Thyroid gland (tissue), 4 donors: ENCODE measurements around the gene C10orf120. TPM values are rescaled to one million over a fixed set of nuclear protein-coding genes. Genes with fewer than 3 reads are reported as not detected.
A peak's percentile ranks its signal among the peaks of the same experiment; 100 is the strongest.

Source experiments
- DNase-seq, 2 donors: peaks; one replicate each; pipeline ENCODE4 v3.0.0-alpha.2; 2019
- H3K27ac ChIP-seq, 3 donors: fragments of 200-600 bp; sonication (generic); 1 replicate in 2 of 3; 2 replicates in 1 of 3; pipeline ENCODE4 v1.5.1; 2016 to 2019; ENCODE audit warnings: mild to moderate bottlenecking in 1 of 3, moderate library complexity in 1 of 3
- H3K27me3 ChIP-seq: fragments of 200-600 bp; sonication (generic); one replicate; pipeline ENCODE4 v1.5.1; 2019
- H3K36me3 ChIP-seq, 2 donors: fragments of 200-600 bp; sonication (generic); one replicate each; pipeline ENCODE4 v1.5.1; 2016 to 2019
- H3K4me1 ChIP-seq, 2 donors: fragments of 200-600 bp; sonication (generic); one replicate each; pipeline ENCODE4 v1.5.1; 2017 to 2019
- H3K4me3 ChIP-seq, 3 donors: fragments of 200-600 bp; sonication (generic); replicated peaks in 1 of 3; 1 replicate in 2 of 3; 2 replicates in 1 of 3; pipeline ENCODE4 v1.5.1; 2016; ENCODE audit warnings: mild to moderate bottlenecking in 1 of 3
- H3K9me3 ChIP-seq: fragments of 200-600 bp; sonication (generic); one replicate; pipeline ENCODE4 v1.5.1; 2017
- CTCF ChIP-seq, 6 experiments: fragments of 200-600 bp in 3 of 6; fragments of 450-650 bp in 3 of 6; sonication (generic) in 3 of 6; IDR thresholded peaks; one replicate each; pipeline ENCODE4 v1.5.1; 2016 to 2019; ENCODE audit warnings: antibody characterized with exemption in 6 of 6, mild to moderate bottlenecking in 2 of 6, inconsistent platforms in 1 of 6, moderate library complexity in 1 of 6
- POLR2A ChIP-seq, 2 donors: fragments of 450-650 bp; IDR thresholded peaks; one replicate each; pipeline ENCODE4 v1.6.1; 2017; ENCODE audit warnings: antibody characterized with exemption in 2 of 2, mild to moderate bottlenecking in 2 of 2, moderate library complexity in 1 of 2
- WGBS, 2 donors: methylation state at CpG; one replicate each; pipeline ENCODE4 v1.1.5; 2017; 5-methylcytosine and 5-hydroxymethylcytosine counted together
- intact Hi-C: fragments of 100-400 bp; cut with DNase I; formaldehyde crosslinking; loops from one replicate; pipeline ENCODE4 v1.15.1; 2023
- total RNA-seq, 4 donors: library from RNA; depleted of rRNA; stranded (reverse); fragments of >200 nt; gene quantifications; one replicate each; pipeline ENCODE4 v1.2.3, GENCODE V29; 2016

The C10orf120 gene
- not detected for total RNA-seq

GRCh38 chr10:122699796-122700455, at the start of gene C10orf120:
Gene C10orf120 (minus strand): TSS chr10:122699846. CDS start chr10:122699790, 56 bp downstream.
- intact Hi-C loops: loop anchor here (10.0 kb wide), 2 partner anchors 55 to 405 kb away; no protein-coding TSS in a partner anchor
- 75 to 83% methylated on average over 5 of the region's 5 CpGs for WGBS, 2 donors

GRCh38 chr10:122748496-122748895, 48.9 kb upstream of the C10orf120 start:
- 50 to 56% methylated on average over 2 of the region's 2 CpGs for WGBS, 2 donors
- H3K36me3 ChIP-seq: no peaks in the 10 kb centered on the region
- intact Hi-C loops: no loop called here

More at GRCh38 chr10:122699796-122700455, at the start of gene C10orf120:
- Histone ChIP-seq H3K27ac (no peak within 1 kb of the TSS), H3K9me3 (no peaks in the 10 kb centered on the region), H3K4me3 (no peak within 1 kb of the TSS), H3K36me3 (no peaks in the 10 kb centered on the region), H3K4me1 (no peaks in the 10 kb centered on the region), H3K27me3 (no peaks in the 10 kb centered on the region)
- DNase-seq: no peak
- TF ChIP-seq CTCF (IDR thresholded peaks at IDR 0.05) (no peak), POLR2A (IDR thresholded peaks at IDR 0.05) (no peak)

GRCh38 chr10:122746408-122746807, 46.8 kb upstream of the C10orf120 start:
- no peaks in the 10 kb centered on the region for H3K36me3 ChIP-seq
- H3K4me3 ChIP-seq: no peak overlapping the region
- WGBS, 2 donors: 62 to 74% methylated on average over 6 of the region's 6 CpGs
- H3K27me3 ChIP-seq: no peaks in the 10 kb centered on the region
- H3K9me3 ChIP-seq: no peaks in the 10 kb centered on the region
- H3K4me1 ChIP-seq: no peaks in the 10 kb centered on the region
- no peak overlapping the region for H3K27ac ChIP-seq
- intact Hi-C loops: no loop called here
- TF ChIP-seq POLR2A (IDR thresholded peaks at IDR 0.05) (no peak), CTCF (IDR thresholded peaks at IDR 0.05) (no peak)
- DNase-seq: no peak

More at GRCh38 chr10:122748496-122748895, 48.9 kb upstream of the C10orf120 start:
- no peak for DNase-seq
- Histone ChIP-seq H3K9me3 (no peaks in the 10 kb centered on the region), H3K4me1 (no peaks in the 10 kb centered on the region), H3K27ac (no peak overlapping the region), H3K4me3 (no peak overlapping the region), H3K27me3 (no peaks in the 10 kb centered on the region)
- TF ChIP-seq CTCF (IDR thresholded peaks at IDR 0.05) (no peak), POLR2A (IDR thresholded peaks at IDR 0.05) (no peak)

- Histone ChIP-seq H3K27ac (no peak overlapping the region), H3K4me1 (no peaks in the 10 kb centered on the region), H3K27me3 (no peaks in the 10 kb centered on the region), H3K36me3 (no peaks in the 10 kb centered on the region), H3K4me3 (no peak overlapping the region), H3K9me3 (no peaks in the 10 kb centered on the region)
- no peak for TF ChIP-seq CTCF (IDR thresholded peaks at IDR 0.05)
- TF ChIP-seq POLR2A (IDR thresholded peaks at IDR 0.05): no peak
- 23 to 35% methylated on average over 2 of the region's 2 CpGs for WGBS, 2 donors
- DNase-seq: no peak
- intact Hi-C loops: no loop called here
Measured at GRCh38 chr10:122744257-122744656, 44.6 kb upstream of the C10orf120 start.

- H3K4me3 ChIP-seq: no peak overlapping the region
- no peak overlapping the region for H3K27ac ChIP-seq
- no peaks in the 10 kb centered on the region for H3K36me3 ChIP-seq
- no peaks in the 10 kb centered on the region for H3K27me3 ChIP-seq
- H3K9me3 ChIP-seq: no peaks in the 10 kb centered on the region
- peak in 1 of 2 donors; percentile 9 for DNase-seq
- intact Hi-C loops: no loop called here
- whole genome bisulfite sequencing, 2 donors: 88 to 89% methylated on average over 2 of the region's 2 CpGs
- no peak for TF ChIP-seq CTCF (IDR thresholded peaks at IDR 0.05)
- TF ChIP-seq POLR2A (IDR thresholded peaks at IDR 0.05): no peak
- no peaks in the 10 kb centered on the region for H3K4me1 ChIP-seq
Measured at GRCh38 chr10:122740640-122741039, 41.0 kb upstream of the C10orf120 start.
